RWPE2 (cell line): ENCODE measurements around the gene PDK4.

Experiments
- ATAC-seq: fragments of 200-7000 bp; cut with Tn5 transposase; 3 replicates; pipeline ENCODE4 v1.9.1; 2021; ENCODE audit warnings: low read depth
- DNase-seq: peaks from one replicate; pipeline ENCODE4 v3.0.0-alpha.2; 2020; ENCODE audit warnings: low spot score
- H3K27ac ChIP-seq: fragments of 450-650 bp; 2 replicates; pipeline ENCODE4 v1.5.1; 2017; ENCODE audit warnings: mild to moderate bottlenecking; ENCODE audit not compliant: poor library complexity, severe bottlenecking
- H3K27me3 ChIP-seq: fragments of 250-450 bp; sonication (Bioruptor Pico); 2 replicates; pipeline ENCODE4 v1.5.1; 2021; ENCODE audit warnings: mild to moderate bottlenecking, moderate library complexity; ENCODE audit not compliant: insufficient read depth, poor library complexity, severe bottlenecking
- H3K36me3 ChIP-seq: fragments of 250-450 bp; sonication (Bioruptor Pico); 2 replicates; pipeline ENCODE4 v1.5.1; 2020; ENCODE audit warnings: low read depth, mild to moderate bottlenecking, moderate library complexity
- H3K4me1 ChIP-seq: fragments of 250-450 bp; sonication (Bioruptor Pico); 2 replicates; pipeline ENCODE4 v1.5.1; 2021; ENCODE audit warnings: mild to moderate bottlenecking, moderate library complexity; ENCODE audit not compliant: insufficient read depth, poor library complexity, severe bottlenecking
- H3K4me3 ChIP-seq: fragments of 250-450 bp; sonication (Bioruptor Pico); 2 replicates; pipeline ENCODE4 v1.5.1; 2021; ENCODE audit warnings: mild to moderate bottlenecking, moderate library complexity; ENCODE audit not compliant: severe bottlenecking
- H3K9me3 ChIP-seq: fragments of 250-450 bp; sonication (Bioruptor Pico); 2 replicates; pipeline ENCODE4 v1.5.1; 2021; ENCODE audit warnings: mild to moderate bottlenecking, moderate library complexity; ENCODE audit not compliant: severe bottlenecking
- TF ChIP-seq, protein P1 (sequence below): fragments of 450-650 bp; IDR thresholded peaks from one replicate; pipeline ENCODE4 v1.5.1; 2017; ENCODE audit warnings: mild to moderate bottlenecking, moderate library complexity; ENCODE audit not compliant: poor library complexity, severe bottlenecking

Gene PDK4

GRCh38 chr7:95549818-95550529 lies 46.3 kb downstream of the PDK4 start:
- no peak for DNase-seq
- H3K27me3 ChIP-seq: no peaks in the 10 kb centered on the region
- TF ChIP-seq, protein P1, sequence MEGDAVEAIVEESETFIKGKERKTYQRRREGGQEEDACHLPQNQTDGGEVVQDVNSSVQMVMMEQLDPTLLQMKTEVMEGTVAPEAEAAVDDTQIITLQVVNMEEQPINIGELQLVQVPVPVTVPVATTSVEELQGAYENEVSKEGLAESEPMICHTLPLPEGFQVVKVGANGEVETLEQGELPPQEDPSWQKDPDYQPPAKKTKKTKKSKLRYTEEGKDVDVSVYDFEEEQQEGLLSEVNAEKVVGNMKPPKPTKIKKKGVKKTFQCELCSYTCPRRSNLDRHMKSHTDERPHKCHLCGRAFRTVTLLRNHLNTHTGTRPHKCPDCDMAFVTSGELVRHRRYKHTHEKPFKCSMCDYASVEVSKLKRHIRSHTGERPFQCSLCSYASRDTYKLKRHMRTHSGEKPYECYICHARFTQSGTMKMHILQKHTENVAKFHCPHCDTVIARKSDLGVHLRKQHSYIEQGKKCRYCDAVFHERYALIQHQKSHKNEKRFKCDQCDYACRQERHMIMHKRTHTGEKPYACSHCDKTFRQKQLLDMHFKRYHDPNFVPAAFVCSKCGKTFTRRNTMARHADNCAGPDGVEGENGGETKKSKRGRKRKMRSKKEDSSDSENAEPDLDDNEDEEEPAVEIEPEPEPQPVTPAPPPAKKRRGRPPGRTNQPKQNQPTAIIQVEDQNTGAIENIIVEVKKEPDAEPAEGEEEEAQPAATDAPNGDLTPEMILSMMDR: no peak
- no peak overlapping the region for H3K4me3 ChIP-seq
- no peaks in the 10 kb centered on the region for H3K9me3 ChIP-seq
- H3K27ac ChIP-seq: peak overlapping the region; percentile 35
- H3K36me3 ChIP-seq: no peaks in the 10 kb centered on the region
- H3K4me1 ChIP-seq: peaks cover 17% of the 10 kb centered on the region
- ATAC-seq: peak; percentile 96

GRCh38 chr7:95547361-95548348 lies 48.7 kb downstream of the PDK4 start:
- no peak for DNase-seq
- H3K27ac ChIP-seq: no peak overlapping the region
- ATAC-seq: no peak
- H3K4me3 ChIP-seq: no peak overlapping the region
- peaks cover 17% of the 10 kb centered on the region for H3K4me1 ChIP-seq
- no peaks in the 10 kb centered on the region for H3K27me3 ChIP-seq
- TF ChIP-seq, protein P1: no peak
- H3K9me3 ChIP-seq: no peaks in the 10 kb centered on the region
- no peaks in the 10 kb centered on the region for H3K36me3 ChIP-seq

GRCh38 chr7:95546647-95547046 lies 49.7 kb downstream of the PDK4 start:
- ATAC-seq (no peak), DNase-seq (no peak)
- Histone ChIP-seq H3K27ac (no peak overlapping the region), H3K27me3 (no peaks in the 10 kb centered on the region), H3K9me3 (no peaks in the 10 kb centered on the region), H3K4me1 (peaks cover 17% of the 10 kb centered on the region), H3K4me3 (no peak overlapping the region), H3K36me3 (no peaks in the 10 kb centered on the region)
- TF ChIP-seq, protein P1: no peak

DNA sequence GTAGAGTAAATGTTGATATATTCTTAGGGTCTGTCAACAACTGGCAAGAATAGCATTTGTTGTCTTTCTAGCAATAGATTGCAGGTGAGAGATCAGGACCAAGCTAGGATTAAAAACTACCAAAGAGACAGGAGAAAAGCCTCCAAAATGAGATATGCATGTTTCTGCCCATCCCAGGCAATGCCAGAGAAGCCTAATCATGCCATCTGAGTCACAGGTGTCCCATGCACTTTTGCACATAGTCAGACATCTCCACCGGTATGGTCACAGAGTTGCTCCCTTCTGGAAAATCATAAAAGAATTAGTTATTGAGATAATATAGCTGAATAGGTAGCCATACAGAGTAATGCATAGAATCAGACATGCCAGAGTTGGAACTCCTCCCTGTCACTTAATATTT lies 50.6 kb downstream of the PDK4 start:
- TF ChIP-seq, protein P1: no peak
- ATAC-seq: no peak
- Histone ChIP-seq H3K4me1 (peaks cover 16% of the 10 kb centered on the region), H3K36me3 (no peaks in the 10 kb centered on the region), H3K4me3 (no peak overlapping the region), H3K9me3 (no peaks in the 10 kb centered on the region), H3K27me3 (no peaks in the 10 kb centered on the region), H3K27ac (no peak overlapping the region)
- DNase-seq: no peak
